Measurements from ENCODE around the gene EGFR.

Gene EGFR

GRCh38 chr7:55244006-55244745, 225.4 kb downstream of the EGFR start:
- Histone ChIP-seq H3K9ac (no peak overlapping the region), H3K27ac (no peak overlapping the region), H3K36me3 (no peaks in the 10 kb centered on the region), H3K4me1 (no peaks in the 10 kb centered on the region), H3K27me3 (no peaks in the 10 kb centered on the region), H3K9me3 (no peaks in the 10 kb centered on the region), H3K4me2 (no peak overlapping the region), H4K20me1 (no peaks in the 10 kb centered on the region), H3K4me3 (no peak overlapping the region)
- TF ChIP-seq Cebpa-rat (IDR thresholded peaks at IDR 0.05): no peak

DNA sequence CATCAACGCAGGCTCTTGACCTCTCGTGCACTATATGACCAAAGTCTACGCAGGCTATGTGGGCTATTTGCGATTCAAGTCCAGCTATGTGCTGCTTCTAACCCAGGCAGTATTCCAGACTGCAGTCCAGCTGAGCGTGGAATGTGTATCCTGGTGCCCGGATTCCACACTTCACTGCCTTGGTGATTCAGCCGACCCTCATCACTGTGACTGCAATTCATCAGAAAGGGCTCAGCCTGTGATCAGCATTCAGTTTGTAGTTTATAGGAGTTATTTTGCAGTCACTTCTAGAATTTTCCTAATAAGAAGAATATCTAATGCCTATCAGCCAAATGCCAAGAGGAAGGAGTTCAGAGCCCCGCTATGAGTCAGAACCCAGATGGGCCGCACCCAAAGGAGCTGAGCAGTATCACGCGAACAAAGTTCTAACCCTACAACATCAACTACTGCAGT, 226.5 kb downstream of the EGFR start:
- Histone ChIP-seq H3K9me3 (no peaks in the 10 kb centered on the region), H3K4me1 (no peaks in the 10 kb centered on the region), H3K36me3 (no peaks in the 10 kb centered on the region), H3K27ac (no peak overlapping the region), H3K27me3 (no peaks in the 10 kb centered on the region), H4K20me1 (no peaks in the 10 kb centered on the region), H3K4me2 (no peak overlapping the region), H3K9ac (no peak overlapping the region), H3K4me3 (no peak overlapping the region)
- no peak for TF ChIP-seq Cebpa-rat (IDR thresholded peaks at IDR 0.05)

DNA sequence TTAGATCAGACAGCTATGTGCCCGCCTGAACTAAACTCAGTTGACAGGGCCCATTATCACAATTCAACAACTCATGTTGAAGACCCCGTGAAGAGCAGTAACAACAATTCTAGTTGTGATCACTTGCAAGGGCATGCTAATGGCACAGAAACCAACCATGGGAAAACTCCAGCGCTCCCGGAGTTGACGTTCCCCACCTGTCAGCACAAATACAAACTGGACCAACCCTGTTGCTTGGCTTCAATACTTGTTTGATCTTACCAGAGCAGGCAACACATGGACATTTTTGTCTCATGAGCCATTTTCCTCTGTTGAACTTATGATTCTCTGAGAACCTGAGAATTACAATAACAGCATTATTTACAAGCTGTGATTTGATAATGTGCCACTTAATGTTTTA, 227.4 kb downstream of the EGFR start:
- Histone ChIP-seq H3K9ac (no peak overlapping the region), H3K4me2 (no peak overlapping the region), H3K27me3 (no peaks in the 10 kb centered on the region), H3K36me3 (no peaks in the 10 kb centered on the region), H3K27ac (no peak overlapping the region), H3K4me1 (no peaks in the 10 kb centered on the region), H3K4me3 (no peak overlapping the region), H4K20me1 (no peaks in the 10 kb centered on the region), H3K9me3 (no peaks in the 10 kb centered on the region)
- no peak for TF ChIP-seq Cebpa-rat (IDR thresholded peaks at IDR 0.05)

GRCh38 chr7:55247428-55247827, 228.6 kb downstream of the EGFR start:
- no peak for TF ChIP-seq Cebpa-rat (IDR thresholded peaks at IDR 0.05)
- Histone ChIP-seq H3K27ac (no peak overlapping the region), H3K4me2 (no peak overlapping the region), H3K4me3 (no peak overlapping the region), H3K27me3 (no peaks in the 10 kb centered on the region), H3K9ac (no peak overlapping the region), H3K4me1 (no peaks in the 10 kb centered on the region), H4K20me1 (no peaks in the 10 kb centered on the region), H3K36me3 (no peaks in the 10 kb centered on the region), H3K9me3 (no peaks in the 10 kb centered on the region)

GRCh38 chr7:55248526-55248925, 229.7 kb downstream of the EGFR start:
- TF ChIP-seq Cebpa-rat (IDR thresholded peaks at IDR 0.05): no peak
- no peaks in the 10 kb centered on the region for H3K9me3 ChIP-seq
- H4K20me1 ChIP-seq: no peaks in the 10 kb centered on the region
- H3K36me3 ChIP-seq: no peaks in the 10 kb centered on the region
- H3K9ac ChIP-seq: no peak overlapping the region
- no peak overlapping the region for H3K4me3 ChIP-seq
- peaks cover 10% of the 10 kb centered on the region for H3K27me3 ChIP-seq
- H3K27ac ChIP-seq: no peak overlapping the region
- H3K4me1 ChIP-seq: no peaks in the 10 kb centered on the region
- H3K4me2 ChIP-seq: no peak overlapping the region

GRCh38 chr7:55249332-55249731, 230.5 kb downstream of the EGFR start:
- peaks cover 2% of the 10 kb centered on the region; the same call in 1 of the 2 replicates for H3K4me1 ChIP-seq
- H4K20me1 ChIP-seq: no peaks in the 10 kb centered on the region
- H3K4me2 ChIP-seq: no peak overlapping the region
- H3K9ac ChIP-seq: no peak overlapping the region
- H3K9me3 ChIP-seq: no peaks in the 10 kb centered on the region
- peaks cover 18% of the 10 kb centered on the region for H3K27me3 ChIP-seq
- H3K27ac ChIP-seq: no peak overlapping the region
- H3K36me3 ChIP-seq: no peaks in the 10 kb centered on the region
- no peak for TF ChIP-seq Cebpa-rat (IDR thresholded peaks at IDR 0.05)
- no peak overlapping the region for H3K4me3 ChIP-seq

DNA sequence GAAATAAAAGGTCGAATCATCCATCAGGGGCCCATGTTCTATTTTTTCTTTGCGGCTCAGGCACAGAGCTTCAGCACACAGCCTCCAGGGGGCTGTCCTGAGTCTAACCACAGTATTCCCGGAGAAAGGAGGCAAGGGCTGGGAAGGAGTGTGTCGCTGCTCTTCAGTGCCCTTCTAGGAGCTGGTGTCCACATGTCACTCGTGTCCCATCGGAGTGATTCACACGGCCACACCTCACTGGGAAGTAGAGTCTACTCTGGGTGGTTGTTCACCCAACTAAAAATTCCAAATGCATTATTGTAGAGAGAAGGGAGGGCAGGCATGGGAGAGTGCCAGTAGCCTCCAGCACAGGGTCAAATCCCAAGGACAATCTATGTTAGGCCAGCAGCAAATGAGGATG, 231.5 kb downstream of the EGFR start:
- TF ChIP-seq Cebpa-rat (IDR thresholded peaks at IDR 0.05): no peak
- H3K27ac ChIP-seq: no peak overlapping the region
- H3K9ac ChIP-seq: no peak overlapping the region
- H3K36me3 ChIP-seq: no peaks in the 10 kb centered on the region
- H3K4me2 ChIP-seq: no peak overlapping the region
- no peak overlapping the region for H3K4me3 ChIP-seq
- H4K20me1 ChIP-seq: no peaks in the 10 kb centered on the region
- H3K27me3 ChIP-seq: peaks cover 28% of the 10 kb centered on the region
- peaks cover 5% of the 10 kb centered on the region; the same call in 1 of the 2 replicates for H3K4me1 ChIP-seq
- H3K9me3 ChIP-seq: no peaks in the 10 kb centered on the region

DNA sequence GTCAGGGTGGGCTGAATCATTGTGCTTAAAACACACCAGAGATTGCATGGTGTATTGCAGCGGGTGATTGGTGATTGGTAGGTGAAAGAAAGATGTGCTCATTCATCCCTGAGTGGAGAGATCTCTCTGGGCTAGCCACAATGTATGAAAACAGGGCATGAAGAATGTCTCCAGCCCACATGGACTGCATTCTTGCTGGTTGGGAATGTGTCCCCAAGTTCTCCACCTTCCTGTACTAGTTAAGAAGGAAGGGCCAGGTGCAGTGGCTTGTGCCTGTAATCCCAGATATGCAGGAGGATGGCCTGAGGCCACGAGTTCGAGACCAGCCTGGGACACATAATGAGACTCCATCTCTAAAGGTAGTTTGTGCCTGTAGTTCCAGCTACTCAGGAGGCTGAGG, 232.5 kb downstream of the EGFR start:
- Histone ChIP-seq H3K27ac (no peak overlapping the region), H3K9ac (no peak overlapping the region), H3K4me1 (peaks cover 5% of the 10 kb centered on the region; the same call in 1 of the 2 replicates), H3K4me2 (no peak overlapping the region), H3K36me3 (no peaks in the 10 kb centered on the region), H4K20me1 (no peaks in the 10 kb centered on the region), H3K4me3 (no peak overlapping the region), H3K9me3 (no peaks in the 10 kb centered on the region), H3K27me3 (peaks cover 28% of the 10 kb centered on the region)
- no peak for TF ChIP-seq Cebpa-rat (IDR thresholded peaks at IDR 0.05)

DNA sequence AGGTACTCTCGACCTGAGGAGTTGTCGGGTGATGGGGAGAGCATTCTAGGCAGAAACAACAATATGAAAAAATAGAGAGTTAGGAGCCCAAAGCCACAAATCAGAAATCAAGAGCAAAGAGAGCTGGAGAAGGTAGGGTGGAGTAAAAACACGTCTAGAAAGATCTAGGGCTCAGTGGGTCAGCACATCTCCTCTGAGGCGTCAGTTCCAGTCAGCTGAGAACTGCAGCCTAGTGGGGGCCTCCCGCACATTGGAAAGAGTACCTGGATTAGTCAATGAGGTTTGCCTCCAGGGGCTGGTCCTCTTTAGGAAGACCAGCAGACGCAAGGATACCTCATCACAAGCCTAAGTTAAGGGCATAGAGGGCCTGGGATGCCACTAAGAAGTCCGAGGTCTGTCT, 233.1 kb downstream of the EGFR start:
- Histone ChIP-seq H3K4me3 (no peak overlapping the region), H3K4me1 (peaks cover 5% of the 10 kb centered on the region; the same call in 1 of the 2 replicates), H3K36me3 (no peaks in the 10 kb centered on the region), H3K27ac (no peak overlapping the region), H4K20me1 (no peaks in the 10 kb centered on the region), H3K27me3 (peaks cover 28% of the 10 kb centered on the region), H3K9me3 (no peaks in the 10 kb centered on the region), H3K9ac (no peak overlapping the region), H3K4me2 (no peak overlapping the region)
- TF ChIP-seq Cebpa-rat (IDR thresholded peaks at IDR 0.05): no peak

GRCh38 chr7:55252386-55252785, 233.6 kb downstream of the EGFR start:
- H3K4me1 ChIP-seq: peaks cover 5% of the 10 kb centered on the region; the same call in 1 of the 2 replicates
- H3K9ac ChIP-seq: no peak overlapping the region
- peaks cover 28% of the 10 kb centered on the region for H3K27me3 ChIP-seq

More at GRCh38 chr7:55252386-55252785, 233.6 kb downstream of the EGFR start:
- Histone ChIP-seq H3K4me2 (no peak overlapping the region), H3K4me3 (no peak overlapping the region), H3K9me3 (no peaks in the 10 kb centered on the region), H4K20me1 (no peaks in the 10 kb centered on the region), H3K27ac (no peak overlapping the region), H3K36me3 (no peaks in the 10 kb centered on the region)
- TF ChIP-seq Cebpa-rat (IDR thresholded peaks at IDR 0.05): no peak

All from BLaER1 (cell line).